CD8-positive, alpha-beta memory T cell (primary cell): ENCODE results near the gene PASK. TPM values are rescaled to one million over a fixed set of nuclear protein-coding genes. Genes with fewer than 3 reads are reported as not detected.
"Not testable (repeated sequence)": the region's sequence is repeated elsewhere in the genome, so short reads cannot be mapped to it uniquely, and the experiment has no call there.

Source experiments
- CTCF ChIA-PET: fragments of 350-600 bp; sonication (Branson Sonifier 250); formaldehyde crosslinking; loops from one replicate; lab custom pipeline; 2021; ENCODE audit warnings: antibody characterized with exemption; lab: Charles Lee
- POLR2A ChIA-PET: fragments of 350-600 bp; sonication (Branson Sonifier 250); formaldehyde crosslinking; loops from one replicate; lab custom pipeline; 2021; ENCODE audit warnings: antibody characterized with exemption; lab: Charles Lee
- DNase-seq, 5 donors: peaks; one replicate each; pipeline versions ENCODE4 v3.0.0 to v3.0.0-alpha.2; 2020 to 2022; ENCODE audit warnings: mixed read lengths in 1 of 5
- H3K27ac ChIP-seq: one replicate; pipeline ENCODE4 v1.7.0; 2013; ENCODE audit warnings: low read depth, mild to moderate bottlenecking, low read length, moderate library complexity
- H3K27me3 ChIP-seq: 2 replicates; pipeline ENCODE4 v1.7.0; 2013; ENCODE audit warnings: low read length, mild to moderate bottlenecking; ENCODE audit not compliant: insufficient read depth, poor library complexity, severe bottlenecking
- H3K36me3 ChIP-seq: 2 replicates; pipeline ENCODE4 v1.7.0; 2013; ENCODE audit warnings: mild to moderate bottlenecking, low read length, moderate library complexity; ENCODE audit not compliant: insufficient read depth
- H3K4me1 ChIP-seq: 2 replicates; pipeline ENCODE4 v1.7.0; 2013; ENCODE audit warnings: mild to moderate bottlenecking, low read length, moderate library complexity; ENCODE audit not compliant: insufficient read depth
- H3K4me3 ChIP-seq: 2 replicates; pipeline ENCODE4 v1.7.0; 2013; ENCODE audit warnings: mild to moderate bottlenecking, low read length
- H3K9me3 ChIP-seq: 2 replicates; pipeline ENCODE4 v1.7.0; 2013; ENCODE audit warnings: mild to moderate bottlenecking, low read length
- H3K27ac Mint-ChIP-seq, 8 donors: one replicate each; pipeline ENCODE4 v1.8.0; 2020 to 2021; ENCODE audit warnings: mixed read lengths in 8 of 8, mild to moderate bottlenecking in 6 of 8, inconsistent platforms in 3 of 8, moderate library complexity in 3 of 8
- H3K27me3 Mint-ChIP-seq, 2 donors: one replicate each; pipeline ENCODE4 v1.8.0; 2020 to 2021; ENCODE audit warnings: mixed read lengths in 2 of 2, mild to moderate bottlenecking in 1 of 2, moderate library complexity in 1 of 2
- H3K36me3 Mint-ChIP-seq, 3 donors: one replicate each; pipeline ENCODE4 v1.8.0; 2020 to 2021; ENCODE audit warnings: mixed read lengths in 3 of 3, inconsistent platforms in 1 of 3, mild to moderate bottlenecking in 1 of 3
- H3K4me1 Mint-ChIP-seq, 3 donors: one replicate each; pipeline ENCODE4 v1.8.0; 2020 to 2021; ENCODE audit warnings: mixed read lengths in 3 of 3, inconsistent platforms in 1 of 3, mild to moderate bottlenecking in 1 of 3
- H3K4me3 Mint-ChIP-seq, 7 donors: one replicate each; pipeline ENCODE4 v1.8.0; 2020 to 2021; ENCODE audit warnings: mixed read lengths in 7 of 7, mild to moderate bottlenecking in 6 of 7, moderate library complexity in 4 of 7, inconsistent platforms in 2 of 7
- H3K9me3 Mint-ChIP-seq, 5 donors: one replicate each; pipeline ENCODE4 v1.8.0; 2020 to 2022; ENCODE audit warnings: mixed read lengths in 5 of 5, mild to moderate bottlenecking in 3 of 5, moderate library complexity in 2 of 5, inconsistent platforms in 1 of 5
- polyA plus RNA-seq: library from polyadenylated mRNA; unstranded; fragments of 300-500 nt; fragmentation: Illumina TruSeq; gene quantifications from one replicate; pipeline ENCODE4 v1.2.3, GENCODE V29; 2021
- total RNA-seq, 2 experiments: library from RNA; stranded (reverse); gene quantifications; one replicate each; pipeline ENCODE4 v1.2.3, GENCODE V29; 2021

PASK gene
- total and polyA plus RNA-seq, 3 experiments from 2014 or later = 32.8 to 93.8 (median 92.8) TPM

DNA sequence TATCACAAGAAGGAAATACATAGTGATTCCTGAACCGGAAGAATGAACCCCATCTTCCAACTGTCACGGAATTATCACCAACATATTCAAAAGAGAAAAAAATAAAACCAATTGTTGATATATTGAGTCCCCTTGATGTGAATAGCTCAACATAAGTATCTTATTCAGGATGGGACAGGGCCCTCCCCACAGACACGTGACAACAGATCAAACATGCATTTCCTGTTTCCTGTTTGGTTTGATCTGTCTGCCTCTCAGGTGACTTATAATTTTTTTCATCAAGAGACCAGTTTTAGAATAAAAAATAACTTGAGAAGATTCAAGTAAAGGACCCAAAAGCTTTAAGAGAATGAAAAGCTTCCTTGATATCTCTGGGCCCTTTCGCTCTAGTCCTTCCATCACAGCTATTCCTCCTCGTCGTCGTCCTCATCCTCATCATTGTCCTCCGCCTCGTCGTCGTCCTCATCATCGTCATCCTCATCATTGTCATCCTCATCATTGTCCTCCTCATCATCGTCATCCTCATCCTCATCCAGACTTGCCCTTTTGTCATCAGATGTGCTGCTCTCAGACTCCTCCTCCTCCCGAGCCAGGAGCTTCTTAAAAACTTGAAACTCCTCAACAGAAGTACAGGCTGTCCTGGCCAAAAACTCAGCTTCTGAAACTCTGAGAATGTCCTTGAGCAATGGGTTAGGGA is 53.5 kb downstream of the PASK start:
- peaks cover 0 to 2% of the 10 kb centered on the region in 2 donors for H3K27me3 Mint-ChIP-seq
- POLR2A ChIA-PET = interaction anchor here (0.5 to 2.1 kb wide), 7 partner anchors 11 to 491 kb away, joined by 3 to 15 read pairs (median 6); partner anchors contain the start of gene PASK
- peak overlapping the region; percentile 77 to 98 (median 92) for H3K27ac Mint-ChIP-seq
- H3K27me3 ChIP-seq = no peaks in the 10 kb centered on the region
- peaks cover 9 to 95% (median 25%) of the 10 kb centered on the region in 3 donors for H3K36me3 Mint-ChIP-seq
- peaks cover 40 to 82% (median 81%) of the 10 kb centered on the region in 3 donors for H3K4me1 Mint-ChIP-seq
- CTCF ChIA-PET = interaction anchor here (0.8 to 2.5 kb wide), 7 partner anchors 9 to 55 kb away, joined by 3 to 18 read pairs (median 4); partner anchors contain the start of genes PASK and PPP1R7
- H3K4me3 Mint-ChIP-seq = peak overlapping the region; percentile 2 to 79 (median 61)
- peaks cover 41% of the 10 kb centered on the region for H3K36me3 ChIP-seq
- peak overlapping the region; percentile 9 for H3K4me3 ChIP-seq
- H3K4me1 ChIP-seq = peaks cover 50% of the 10 kb centered on the region
- no peak overlapping the region for H3K27ac ChIP-seq
- peak in 4 of 5 donors; percentile 50 to 83 (median 74) for DNase-seq
- no peaks in the 10 kb centered on the region for H3K9me3 ChIP-seq
- no peaks in the 10 kb centered on the region for H3K9me3 Mint-ChIP-seq

- Histone ChIP-seq H3K27ac (no peak overlapping the region), H3K9me3 (no peaks in the 10 kb centered on the region), H3K4me3 (peak overlapping the region; percentile 9), H3K4me1 (peaks cover 43% of the 10 kb centered on the region), H3K36me3 (peaks cover 44% of the 10 kb centered on the region), H3K27me3 (no peaks in the 10 kb centered on the region)
- H3K27ac Mint-ChIP-seq = peak overlapping the region in 6 of 8 donors; percentile 23 to 95 (median 78)
- H3K27me3 Mint-ChIP-seq = peaks cover 0 to 2% of the 10 kb centered on the region in 2 donors
- H3K9me3 Mint-ChIP-seq = no peaks in the 10 kb centered on the region
- CTCF ChIA-PET = interaction anchor here (0.8 to 2.5 kb wide), 7 partner anchors 9 to 56 kb away, joined by 3 to 18 read pairs (median 4); partner anchors contain the start of genes PASK and PPP1R7
- H3K4me1 Mint-ChIP-seq = peaks cover 43 to 74% (median 73%) of the 10 kb centered on the region in 3 donors
- peaks cover 9 to 92% (median 25%) of the 10 kb centered on the region in 3 donors for H3K36me3 Mint-ChIP-seq
- no peak for DNase-seq
- peak overlapping the region in 1 of 7 donors; percentile 77 for H3K4me3 Mint-ChIP-seq
- POLR2A ChIA-PET = interaction anchor here (0.5 to 2.1 kb wide), 6 partner anchors 12 to 491 kb away, joined by 4 to 15 read pairs (median 8); partner anchors contain the start of gene PASK
These were observed 54.3 kb downstream of the PASK start for GRCh38 chr2:241094924-241095420.

- no peak overlapping the region for H3K4me3 ChIP-seq
- Mint-ChIP-seq H3K9me3 (no peaks in the 10 kb centered on the region), H3K4me1 (peaks cover 39 to 66% (median 65%) of the 10 kb centered on the region in 3 donors), H3K36me3 (peaks cover 9 to 90% (median 23%) of the 10 kb centered on the region in 3 donors), H3K4me3 (no peak overlapping the region), H3K27ac (peak overlapping the region in 1 of 8 donors; percentile 50), H3K27me3 (peaks cover 0 to 2% of the 10 kb centered on the region in 2 donors)
- no peak overlapping the region for H3K27ac ChIP-seq
- CTCF ChIA-PET = interaction anchor here (1.8 to 2.5 kb wide), 2 partner anchors 14 to 16 kb away, joined by 4 to 18 read pairs; no protein-coding TSS in a partner anchor
- no peaks in the 10 kb centered on the region for H3K27me3 ChIP-seq
- POLR2A ChIA-PET = interaction anchor here (0.6 kb wide), 1 partner anchor 18 kb away, joined by 3 read pairs; no protein-coding TSS in a partner anchor
- DNase-seq = no peak
- H3K36me3 ChIP-seq = peaks cover 45% of the 10 kb centered on the region
- H3K9me3 ChIP-seq = no peaks in the 10 kb centered on the region
- H3K4me1 ChIP-seq = peaks cover 35% of the 10 kb centered on the region
These were observed 55.1 kb downstream of the PASK start for GRCh38 chr2:241094172-241094571.

- not testable (repeated sequence) for H3K27ac ChIP-seq, H3K27me3 Mint-ChIP-seq, H3K9me3 ChIP-seq, H3K27me3 ChIP-seq, DNase-seq, H3K4me3 ChIP-seq, H3K4me3 Mint-ChIP-seq, H3K9me3 Mint-ChIP-seq
- Histone ChIP-seq H3K36me3 (peaks cover 52% of the 10 kb centered on the region), H3K4me1 (peaks cover 35% of the 10 kb centered on the region)
- Mint-ChIP-seq H3K36me3 (peaks cover 9 to 90% (median 21%) of the 10 kb centered on the region in 3 donors), H3K4me1 (peaks cover 33 to 59% (median 56%) of the 10 kb centered on the region in 3 donors), H3K27ac (peak overlapping the region in 1 of 8 donors; percentile 78)
- ChIA-PET POLR2A (interaction anchor here (0.6 to 1.4 kb wide), 3 partner anchors 9 to 56 kb away, joined by 3 to 4 read pairs (median 3); partner anchors contain the start of gene MTERF4), CTCF (interaction anchor here (0.7 to 2.5 kb wide), 5 partner anchors 10 to 57 kb away, joined by 3 to 18 read pairs (median 3); partner anchors contain the start of gene PPP1R7)
These were observed 56.0 kb downstream of the PASK start for GRCh38 chr2:241093133-241093781.

DNA sequence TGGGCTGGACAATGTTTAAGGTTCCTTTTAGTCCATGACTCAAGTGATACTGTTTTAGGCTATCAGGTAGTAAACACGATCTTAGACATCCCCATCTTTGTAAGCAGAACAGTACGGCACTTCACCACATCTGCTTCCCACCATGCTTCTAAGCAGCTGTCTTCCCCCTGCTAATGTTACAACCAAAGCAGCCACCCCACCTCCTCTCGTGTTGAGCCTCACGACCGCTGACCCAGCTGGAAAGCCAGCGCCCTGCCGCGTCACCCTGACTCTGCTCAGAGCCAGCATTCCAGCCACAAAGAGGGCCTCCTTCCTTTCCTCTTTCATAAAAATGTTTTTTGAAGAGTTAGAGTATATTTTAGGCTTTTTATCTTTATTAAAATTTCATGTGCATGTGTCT is 56.6 kb downstream of the PASK start:
- Mint-ChIP-seq H3K27me3 (peaks cover 0 to 2% of the 10 kb centered on the region in 2 donors), H3K36me3 (peaks cover 9 to 91% (median 24%) of the 10 kb centered on the region in 3 donors), H3K9me3 (no peaks in the 10 kb centered on the region), H3K4me3 (no peak overlapping the region), H3K27ac (peak overlapping the region in 2 of 8 donors; percentile 23 to 78), H3K4me1 (peaks cover 31 to 56% (median 50%) of the 10 kb centered on the region in 3 donors)
- DNase-seq = no peak
- no peaks in the 10 kb centered on the region for H3K9me3 ChIP-seq
- H3K4me3 ChIP-seq = no peak overlapping the region
- CTCF ChIA-PET = interaction anchor here (0.7 to 1.1 kb wide), 3 partner anchors 10 to 58 kb away, joined by 3 read pairs; partner anchors contain the start of gene PPP1R7
- no peaks in the 10 kb centered on the region for H3K27me3 ChIP-seq
- POLR2A ChIA-PET = interaction anchor here (0.8 to 1.4 kb wide), 2 partner anchors 10 to 57 kb away, joined by 3 to 4 read pairs; partner anchors contain the start of gene MTERF4
- H3K27ac ChIP-seq = no peak overlapping the region
- peaks cover 52% of the 10 kb centered on the region for H3K36me3 ChIP-seq
- H3K4me1 ChIP-seq = peaks cover 33% of the 10 kb centered on the region

DNA sequence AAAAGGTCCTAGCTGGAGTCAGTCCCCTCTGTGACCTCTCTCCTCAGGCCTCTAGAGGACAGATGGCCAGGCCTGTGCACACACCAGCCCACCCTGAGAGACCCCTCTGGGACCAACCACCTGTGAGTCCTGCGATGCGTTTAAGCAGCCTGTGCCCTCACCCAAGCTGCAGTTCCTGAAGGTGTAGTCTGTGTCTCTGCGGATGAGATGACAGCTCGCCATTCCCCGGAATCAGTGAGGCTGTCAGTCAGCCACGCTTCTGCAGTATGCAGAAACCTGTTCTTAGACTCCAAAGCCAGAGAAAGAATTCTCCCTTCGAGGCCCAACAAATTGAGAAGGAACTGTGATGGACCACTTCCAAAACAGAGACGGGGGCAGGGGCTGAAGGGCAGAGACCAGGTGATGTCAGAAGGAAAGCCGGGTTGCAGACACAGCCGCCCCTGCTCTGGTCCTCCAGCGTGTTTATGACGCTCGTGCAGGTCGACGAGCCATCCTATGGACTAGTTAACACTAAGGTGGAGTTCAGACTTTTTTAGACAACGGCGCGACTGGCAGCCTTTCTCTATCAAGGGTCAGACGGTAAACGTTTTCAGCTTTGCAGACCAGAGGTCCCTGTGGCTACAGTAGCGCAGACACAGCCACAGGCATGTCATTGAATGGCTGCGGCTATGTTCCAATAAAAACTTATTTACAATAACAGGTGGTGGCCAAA is 57.4 kb downstream of the PASK start:
- peaks cover 25% of the 10 kb centered on the region for H3K4me1 ChIP-seq
- H3K4me3 ChIP-seq = no peak overlapping the region
- DNase-seq = no peak
- no peaks in the 10 kb centered on the region for H3K9me3 ChIP-seq
- CTCF ChIA-PET = interaction anchor here (1.5 to 1.8 kb wide), 2 partner anchors 58 to 59 kb away, joined by 3 read pairs; partner anchors contain the start of gene PASK
- H3K27ac Mint-ChIP-seq = peak overlapping the region in 3 of 8 donors; percentile 50 to 88 (median 51)
- H3K27me3 Mint-ChIP-seq = peaks cover 0 to 2% of the 10 kb centered on the region in 2 donors
- H3K36me3 ChIP-seq = peaks cover 53% of the 10 kb centered on the region
- H3K4me3 Mint-ChIP-seq = no peak overlapping the region
- H3K9me3 Mint-ChIP-seq = no peaks in the 10 kb centered on the region
- H3K4me1 Mint-ChIP-seq = peaks cover 24 to 48% (median 42%) of the 10 kb centered on the region in 3 donors
- H3K27ac ChIP-seq = no peak overlapping the region
- H3K36me3 Mint-ChIP-seq = peaks cover 9 to 91% (median 21%) of the 10 kb centered on the region in 3 donors
- no peaks in the 10 kb centered on the region for H3K27me3 ChIP-seq
- POLR2A ChIA-PET = no interaction called here

- H3K27ac ChIP-seq = no peak overlapping the region
- H3K27me3 ChIP-seq = no peaks in the 10 kb centered on the region
- DNase-seq = no peak
- H3K4me1 Mint-ChIP-seq = peaks cover 19 to 41% (median 35%) of the 10 kb centered on the region in 3 donors
- H3K9me3 Mint-ChIP-seq = no peaks in the 10 kb centered on the region
- H3K36me3 ChIP-seq = peaks cover 55% of the 10 kb centered on the region
- peak overlapping the region in 4 of 8 donors; percentile 10 to 88 (median 34) for H3K27ac Mint-ChIP-seq
- no peaks in the 10 kb centered on the region for H3K9me3 ChIP-seq
- H3K4me3 Mint-ChIP-seq = no peak overlapping the region
- no peak overlapping the region for H3K4me3 ChIP-seq
- H3K27me3 Mint-ChIP-seq = peaks cover 0 to 2% of the 10 kb centered on the region in 2 donors
- CTCF ChIA-PET = interaction anchor here (1.5 to 1.8 kb wide), 2 partner anchors 58 to 60 kb away, joined by 3 read pairs; partner anchors contain the start of gene PASK
- peaks cover 18% of the 10 kb centered on the region for H3K4me1 ChIP-seq
- H3K36me3 Mint-ChIP-seq = peaks cover 15 to 91% (median 21%) of the 10 kb centered on the region in 3 donors
- POLR2A ChIA-PET = no interaction called here
These were observed 58.1 kb downstream of the PASK start for GRCh38 chr2:241091201-241091600.
